Measurements from ENCODE around the gene ADCY3. TPM values are rescaled to one million over a fixed set of nuclear protein-coding genes. Genes with fewer than 3 reads are reported as not detected.

Gene ADCY3
- polyA plus RNA-seq, 1 donor, result 23.5 TPM

GRCh38 chr2:24925815-24926214 lies 5.8 kb upstream of the ADCY3 start:
- DNase-seq, result no peak

GRCh38 chr2:24924732-24925131 lies 4.7 kb upstream of the ADCY3 start:
- DNase-seq, result no peak

DNA sequence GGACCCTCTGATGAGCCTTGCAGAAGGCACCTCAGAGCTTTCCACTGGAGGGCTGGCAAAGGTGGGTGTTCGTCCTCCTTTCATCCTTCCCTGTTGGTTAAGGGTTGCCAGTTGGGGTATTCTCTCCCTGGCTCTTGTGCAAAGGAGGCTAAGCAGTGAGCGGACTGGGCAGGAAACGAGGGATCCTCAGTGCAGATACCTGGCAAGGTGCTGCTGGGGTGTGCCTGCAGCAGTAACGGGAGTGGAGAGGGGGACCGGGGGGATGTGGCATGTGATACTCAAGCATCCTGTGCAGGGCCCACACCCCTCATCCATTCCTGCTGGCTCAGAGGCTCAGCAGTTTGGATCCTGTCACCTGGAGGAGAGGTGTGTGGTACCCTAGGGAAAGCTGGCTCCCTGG lies 4.2 kb upstream of the ADCY3 start:
- no peak for DNase-seq

DNA sequence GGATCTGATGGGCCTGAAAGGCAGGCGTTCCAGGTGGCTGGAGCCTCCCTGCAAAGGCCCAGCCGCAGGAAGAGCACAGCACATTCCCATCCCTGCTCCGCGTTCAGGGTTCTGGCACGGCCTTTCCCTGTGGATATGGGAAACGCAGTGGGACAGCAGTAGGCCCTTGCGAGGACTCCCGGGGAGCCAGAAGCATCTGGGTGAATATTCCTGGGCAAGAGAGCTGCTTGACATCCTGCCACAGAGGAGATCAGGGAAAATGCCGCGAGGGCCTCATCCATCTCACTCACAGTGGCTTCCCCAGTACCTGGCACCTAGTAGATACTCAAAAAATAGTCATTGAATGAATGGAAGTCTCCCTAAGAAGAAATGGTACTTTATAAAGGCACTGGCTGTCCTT lies 3.1 kb upstream of the ADCY3 start:
- no peak for DNase-seq

DNA sequence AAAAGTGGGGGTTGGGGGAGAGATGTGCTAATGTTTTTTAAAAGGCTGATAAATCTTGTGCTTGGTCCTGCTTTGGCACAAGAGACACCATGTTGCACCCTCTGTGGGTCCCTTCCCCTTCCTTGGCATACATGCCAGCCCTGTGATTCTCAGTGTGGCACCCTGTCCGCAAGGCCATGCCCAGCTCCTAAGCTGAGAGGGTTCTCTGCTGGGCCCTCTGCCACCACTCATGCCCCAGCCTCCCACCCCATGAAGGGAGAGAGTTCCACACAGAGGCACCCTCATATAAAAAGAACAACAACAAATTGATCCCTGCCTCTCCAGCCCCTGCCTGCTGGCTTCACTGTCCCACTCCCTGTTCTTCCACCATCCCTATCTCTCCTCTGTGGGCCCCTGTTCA lies 2.5 kb upstream of the ADCY3 start:
- DNase-seq, result no peak

- no peak for DNase-seq
Measured at GRCh38 chr2:24920809-24921441, 888 bp upstream of the ADCY3 start.

DNA sequence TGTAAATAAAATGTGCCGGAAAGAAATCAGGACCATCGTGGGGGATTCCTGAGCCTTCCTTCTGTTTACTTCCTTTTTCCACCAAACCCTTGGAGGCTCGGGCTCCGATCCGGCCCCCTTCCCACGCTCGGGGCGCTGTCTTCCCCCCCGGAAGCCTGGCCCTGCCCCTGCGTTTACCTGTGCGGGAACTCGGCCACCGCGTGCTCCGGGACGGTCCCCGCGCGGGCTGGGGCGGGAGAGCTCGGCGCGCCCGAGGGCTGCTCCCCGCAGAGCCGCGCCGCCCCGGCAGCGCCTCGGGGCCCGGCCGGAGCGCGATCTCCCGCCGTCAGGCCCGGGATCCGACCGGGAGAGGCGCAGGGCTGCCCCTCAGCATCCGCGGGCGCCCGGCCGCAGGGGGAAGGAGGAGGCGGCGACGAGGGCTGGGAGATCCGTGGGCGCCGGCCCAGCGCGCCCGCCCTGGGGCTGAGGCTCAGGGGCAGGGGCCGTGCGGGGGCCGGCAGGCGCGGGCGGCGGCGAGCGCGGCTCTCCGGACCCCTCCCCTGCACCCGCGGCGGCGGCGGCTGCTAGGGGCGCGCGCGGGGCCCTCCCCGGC lies 435 bp downstream of the ADCY3 start:
- DNase-seq, result peak; percentile 27

DNA sequence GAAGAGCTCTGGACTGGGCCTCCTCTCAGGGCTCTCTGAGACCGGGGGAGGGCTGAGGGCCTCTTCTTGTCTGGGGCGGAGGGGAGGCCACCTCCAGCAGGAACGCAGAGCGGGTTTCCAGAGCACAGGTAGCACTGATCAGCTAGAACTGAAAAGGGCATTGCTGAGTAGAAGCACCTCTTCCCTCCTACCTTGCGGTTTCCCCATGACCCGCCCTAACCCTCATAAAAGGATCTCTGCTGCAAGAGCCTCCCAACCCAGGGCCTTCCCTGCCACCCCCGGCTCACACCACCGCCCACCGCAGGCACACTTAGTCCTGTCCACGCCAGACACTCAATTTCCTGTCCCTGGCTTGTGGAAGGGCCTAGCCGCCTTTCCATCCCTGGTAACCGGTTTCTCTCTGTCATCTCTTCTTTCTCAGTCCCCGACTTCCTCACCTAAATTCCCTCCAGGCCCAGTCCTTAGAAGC lies 966 bp downstream of the ADCY3 start:
- DNase-seq, result no peak

GRCh38 chr2:24918326-24919036 lies 1.6 kb downstream of the ADCY3 start:
- no peak for DNase-seq

- DNase-seq, result no peak
Measured at GRCh38 chr2:24917731-24918325, 2.2 kb downstream of the ADCY3 start.

DNA sequence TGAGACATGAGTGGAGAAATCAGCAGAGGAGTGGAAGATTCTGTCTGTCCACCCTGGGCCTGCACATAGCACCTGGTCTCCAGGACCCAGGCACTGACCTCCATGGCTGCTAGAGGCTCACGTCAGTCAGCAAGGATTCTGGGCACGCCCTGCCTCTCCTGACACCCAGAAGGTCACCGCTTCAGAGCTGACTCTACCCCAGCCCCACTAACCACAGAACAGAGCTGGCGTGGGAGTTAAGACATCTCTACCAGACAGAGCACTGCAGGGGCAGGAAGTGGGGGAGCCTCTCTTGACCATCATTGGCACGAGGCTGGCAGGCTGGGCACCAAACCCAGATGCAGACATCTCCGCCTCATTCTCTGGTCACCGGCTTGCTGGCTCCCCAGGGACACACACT lies 3.0 kb downstream of the ADCY3 start:
- no peak for DNase-seq

DNA sequence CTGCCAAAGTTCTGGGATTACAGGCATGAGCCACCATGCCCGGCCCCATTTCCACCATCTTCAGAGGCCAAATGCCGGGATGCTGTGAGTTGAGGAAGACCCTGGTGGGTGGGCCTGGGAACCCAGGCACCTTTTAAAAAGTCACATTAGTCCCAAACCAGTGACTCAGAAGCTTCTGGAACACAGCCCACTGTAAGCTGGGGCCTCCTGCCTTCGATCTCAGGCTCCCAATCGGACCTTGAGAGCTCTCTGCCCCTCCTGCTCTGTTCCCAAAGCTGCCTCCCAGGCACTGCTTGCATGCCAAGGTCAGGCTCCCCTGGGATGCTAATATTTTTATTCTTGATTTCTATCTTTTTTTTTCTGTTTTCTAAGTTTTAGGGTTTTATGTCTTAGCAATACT lies 4.2 kb downstream of the ADCY3 start:
- DNase-seq, result no peak

DNA sequence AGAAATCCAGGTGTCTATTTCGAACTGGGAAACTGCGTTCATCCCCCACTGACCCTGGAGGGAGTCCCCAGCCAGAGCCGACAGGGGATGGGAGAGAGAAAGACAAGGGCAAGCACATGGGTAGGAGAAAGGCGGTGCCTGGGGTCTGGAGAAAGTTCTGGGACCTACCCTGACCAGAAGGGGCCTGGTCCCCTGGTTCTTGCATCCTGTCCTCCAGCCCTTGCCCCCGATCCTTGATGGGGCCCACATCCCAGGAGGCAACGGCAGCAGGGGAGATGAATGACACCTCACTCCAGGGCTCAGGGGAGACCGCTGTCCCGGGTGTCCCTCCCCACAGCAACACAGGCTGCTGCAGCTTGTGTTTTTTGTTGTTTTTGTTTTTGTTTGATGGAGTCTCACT lies 4.9 kb downstream of the ADCY3 start:
- no peak for DNase-seq

- DNase-seq, result no peak
Measured at GRCh38 chr2:24914713-24915112, 5.3 kb downstream of the ADCY3 start.

GRCh38 chr2:24913911-24914310 lies 6.1 kb downstream of the ADCY3 start:
- no peak for DNase-seq

GRCh38 chr2:24912986-24913385 lies 7.1 kb downstream of the ADCY3 start:
- no peak for DNase-seq

GRCh38 chr2:24912523-24912922 lies 7.5 kb downstream of the ADCY3 start:
- DNase-seq, result no peak

DNA sequence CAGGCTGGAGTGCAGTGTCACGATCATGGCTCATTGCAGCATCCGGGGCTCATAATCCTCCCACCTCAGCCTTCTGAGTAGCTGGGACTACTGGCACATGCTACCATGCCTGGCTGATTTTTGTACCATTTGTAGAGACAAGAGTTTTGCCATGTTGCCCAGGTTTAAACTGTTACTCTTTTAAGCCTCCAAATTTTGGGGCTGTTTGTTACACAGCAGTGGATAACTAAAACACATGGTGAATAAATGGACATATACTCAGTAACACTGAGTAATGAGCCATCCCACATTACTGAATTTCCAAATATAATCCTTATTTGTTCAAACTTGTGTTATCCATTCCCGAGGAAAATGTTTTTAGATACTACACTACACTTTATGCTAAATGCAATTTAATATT lies 9.8 kb downstream of the ADCY3 start:
- no peak for DNase-seq

DNA sequence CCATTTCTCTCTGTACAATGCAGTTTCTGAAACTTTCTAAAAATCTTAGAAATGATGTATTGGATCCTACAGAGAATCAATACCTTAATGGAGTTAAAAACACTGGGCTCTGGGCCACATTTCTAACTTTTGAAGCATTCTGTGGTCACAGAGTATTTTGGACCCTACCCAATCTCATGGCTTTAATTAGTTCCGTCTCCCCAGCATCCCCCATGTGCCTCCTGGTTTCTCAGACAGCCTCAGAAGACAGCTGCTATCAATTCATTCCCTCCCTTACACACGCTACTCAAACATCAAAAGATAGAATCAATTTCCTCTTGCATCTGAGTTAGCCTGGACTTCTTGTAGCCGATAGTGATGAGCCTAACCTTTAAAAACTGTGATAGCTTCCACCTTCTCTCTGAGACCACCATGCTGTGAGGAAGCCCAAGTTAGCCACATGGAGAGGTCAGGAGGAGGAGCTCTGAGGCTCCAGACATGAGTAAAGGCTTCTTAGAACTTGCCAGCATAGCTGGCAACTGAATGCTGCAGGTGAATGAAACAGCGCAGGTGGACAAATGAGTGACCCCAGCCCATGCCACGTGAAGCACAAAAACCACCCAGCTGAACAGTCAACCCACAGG lies 10.4 kb downstream of the ADCY3 start:
- no peak for DNase-seq

DNA sequence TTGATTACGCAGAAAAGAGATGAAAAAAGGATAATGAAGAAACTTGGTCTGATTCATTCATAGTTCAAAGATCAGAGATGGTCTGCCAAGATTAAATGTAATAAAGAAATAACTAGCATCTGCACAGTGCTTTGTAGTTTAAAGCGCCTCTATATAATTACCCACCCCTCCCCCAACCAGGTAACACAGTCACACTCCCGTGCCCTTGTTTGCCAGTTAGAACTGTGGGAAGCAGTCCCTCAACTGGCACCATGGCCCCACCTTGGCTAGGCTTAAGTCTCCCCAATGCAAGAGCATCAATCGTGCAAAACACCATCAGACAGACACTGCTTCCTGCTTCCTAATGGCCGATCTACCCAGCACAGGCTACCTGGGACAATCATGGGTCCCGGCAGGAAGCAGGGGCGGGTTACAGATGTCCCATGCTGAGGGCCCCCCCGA lies 11.6 kb downstream of the ADCY3 start:
- no peak for DNase-seq

- no peak for DNase-seq
Measured at GRCh38 chr2:24907116-24907515, 12.9 kb downstream of the ADCY3 start.

- DNase-seq, result no peak
Measured at GRCh38 chr2:24906466-24906865, 13.6 kb downstream of the ADCY3 start.

Data from hindlimb muscle (tissue), 1 donor.